Lower leg skin (tissue), 3 donors: Measurements from ENCODE around the gene TRMT10B.

ENCODE experiments used
- POLR2A ChIP-seq, 2 donors: fragments of 450-650 bp; IDR thresholded peaks; one replicate each; pipeline ENCODE4 v1.6.1; 2016 to 2017; ENCODE audit warnings: antibody characterized with exemption in 2 of 2, mild to moderate bottlenecking in 1 of 2, moderate library complexity in 1 of 2
- TF ChIP-seq, protein P1 (sequence below), 3 donors: fragments of 450-650 bp; IDR thresholded peaks; one replicate each; pipeline ENCODE4 v1.5.1; 2016; ENCODE audit warnings: antibody characterized with exemption in 3 of 3, mild to moderate bottlenecking in 3 of 3, moderate library complexity in 2 of 3

- no peak for TF ChIP-seq POLR2A (IDR thresholded peaks at IDR 0.05)
- TF ChIP-seq, protein P1, sequence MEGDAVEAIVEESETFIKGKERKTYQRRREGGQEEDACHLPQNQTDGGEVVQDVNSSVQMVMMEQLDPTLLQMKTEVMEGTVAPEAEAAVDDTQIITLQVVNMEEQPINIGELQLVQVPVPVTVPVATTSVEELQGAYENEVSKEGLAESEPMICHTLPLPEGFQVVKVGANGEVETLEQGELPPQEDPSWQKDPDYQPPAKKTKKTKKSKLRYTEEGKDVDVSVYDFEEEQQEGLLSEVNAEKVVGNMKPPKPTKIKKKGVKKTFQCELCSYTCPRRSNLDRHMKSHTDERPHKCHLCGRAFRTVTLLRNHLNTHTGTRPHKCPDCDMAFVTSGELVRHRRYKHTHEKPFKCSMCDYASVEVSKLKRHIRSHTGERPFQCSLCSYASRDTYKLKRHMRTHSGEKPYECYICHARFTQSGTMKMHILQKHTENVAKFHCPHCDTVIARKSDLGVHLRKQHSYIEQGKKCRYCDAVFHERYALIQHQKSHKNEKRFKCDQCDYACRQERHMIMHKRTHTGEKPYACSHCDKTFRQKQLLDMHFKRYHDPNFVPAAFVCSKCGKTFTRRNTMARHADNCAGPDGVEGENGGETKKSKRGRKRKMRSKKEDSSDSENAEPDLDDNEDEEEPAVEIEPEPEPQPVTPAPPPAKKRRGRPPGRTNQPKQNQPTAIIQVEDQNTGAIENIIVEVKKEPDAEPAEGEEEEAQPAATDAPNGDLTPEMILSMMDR (IDR thresholded peaks at IDR 0.05): no peak
These were observed 37.6 kb upstream of the TRMT10B start for GRCh38 chr9:37715991-37716505.
